Astrocyte (in vitro differentiated cells and primary cell): ENCODE data around the gene USP14. TPM values are rescaled to one million over a fixed set of nuclear protein-coding genes. Genes with fewer than 3 reads are reported as not detected.

Experiments used
- DNase-seq: peaks from one replicate; pipeline ENCODE4 v3.0.0-alpha.2; 2010; ENCODE audit warnings: low read depth
- FAIRE-seq: peaks from 2 replicates; lab custom pipeline; 2011; peaks lifted over from hg19 to GRCh38; lab: Jason Lieb, UNC
- H2AFZ ChIP-seq: 2 replicates; pipeline ENCODE4 v1.6.0; 2012; ENCODE audit warnings: low read depth, low read length, inconsistent platforms
- H3K27ac ChIP-seq: 2 replicates; pipeline ENCODE4 v1.5.1; 2011; ENCODE audit warnings: low read depth, low read length, inconsistent platforms
- H3K27me3 ChIP-seq: 2 replicates; pipeline ENCODE4 v1.6.0; 2011; ENCODE audit warnings: low read length, inconsistent platforms; ENCODE audit not compliant: insufficient read depth
- H3K36me3 ChIP-seq: 2 replicates; pipeline ENCODE4 v1.5.1; 2011; ENCODE audit warnings: low read length, inconsistent platforms; ENCODE audit not compliant: insufficient read depth
- H3K4me1 ChIP-seq: 2 replicates; pipeline ENCODE4 v1.5.1; 2011; ENCODE audit warnings: low read length, inconsistent platforms; ENCODE audit not compliant: insufficient read depth
- H3K4me2 ChIP-seq: 2 replicates; pipeline ENCODE4 v1.6.0; 2012; ENCODE audit warnings: low read length, inconsistent platforms
- H3K4me3 ChIP-seq: 2 replicates; pipeline ENCODE4 v1.5.1; 2011; ENCODE audit warnings: low read depth, mild to moderate bottlenecking, low read length, inconsistent platforms; ENCODE audit not compliant: insufficient read depth
- H3K79me2 ChIP-seq: 2 replicates; pipeline ENCODE4 v1.6.0; 2012; ENCODE audit warnings: mild to moderate bottlenecking, low read length, inconsistent platforms; ENCODE audit not compliant: insufficient read depth
- H3K9ac ChIP-seq: 2 replicates; pipeline ENCODE4 v1.6.0; 2012; ENCODE audit warnings: mild to moderate bottlenecking, low read length, inconsistent platforms
- H3K9me3 ChIP-seq: 2 replicates; pipeline ENCODE4 v1.5.1; 2012; ENCODE audit warnings: low read depth, mild to moderate bottlenecking, low read length, inconsistent platforms; ENCODE audit not compliant: insufficient read depth
- H4K20me1 ChIP-seq: 2 replicates; pipeline ENCODE4 v1.6.0; 2012; ENCODE audit warnings: low read length, inconsistent platforms; ENCODE audit not compliant: insufficient read depth
- H3K27ac Mint-ChIP-seq: one replicate; pipeline ENCODE4 v1.8.0; 2021; ENCODE audit warnings: mild to moderate bottlenecking, mixed read lengths; ENCODE audit not compliant: unreplicated experiment
- H3K27me3 Mint-ChIP-seq: one replicate; pipeline ENCODE4 v1.8.0; 2021; ENCODE audit warnings: low read depth, mixed read lengths; ENCODE audit not compliant: unreplicated experiment
- H3K36me3 Mint-ChIP-seq: one replicate; pipeline ENCODE4 v1.8.0; 2021; ENCODE audit warnings: low read depth, mixed read lengths; ENCODE audit not compliant: unreplicated experiment
- H3K4me1 Mint-ChIP-seq: one replicate; pipeline ENCODE4 v1.8.0; 2021; ENCODE audit warnings: low read depth, mixed read lengths; ENCODE audit not compliant: unreplicated experiment
- H3K4me3 Mint-ChIP-seq: one replicate; pipeline ENCODE4 v1.8.0; 2021; ENCODE audit warnings: mild to moderate bottlenecking, moderate library complexity, mixed read lengths; ENCODE audit not compliant: unreplicated experiment
- H3K9me3 Mint-ChIP-seq: one replicate; pipeline ENCODE4 v1.8.0; 2021; ENCODE audit warnings: mild to moderate bottlenecking, mixed read lengths; ENCODE audit not compliant: unreplicated experiment
- EZH2 ChIP-seq: IDR thresholded peaks from 2 replicates; pipeline ENCODE4 v1.6.1; 2012; ENCODE audit warnings: mild to moderate bottlenecking, low read length, inconsistent platforms; ENCODE audit not compliant: insufficient read depth
- total RNA-seq: library from RNA; stranded (reverse); gene quantifications from 2 replicates; pipeline ENCODE4 v1.2.1, GENCODE V29; 2021
- TF ChIP-seq, protein P1 (sequence below): IDR thresholded peaks from 2 replicates; pipeline ENCODE4 v1.5.1; 2011; ENCODE audit warnings: low read depth, mild to moderate bottlenecking, inconsistent platforms, low read length, moderate library complexity; ENCODE audit not compliant: insufficient read depth

The USP14 gene
- total RNA-seq, 1 donor from 2014 or later = 102 TPM

DNA sequence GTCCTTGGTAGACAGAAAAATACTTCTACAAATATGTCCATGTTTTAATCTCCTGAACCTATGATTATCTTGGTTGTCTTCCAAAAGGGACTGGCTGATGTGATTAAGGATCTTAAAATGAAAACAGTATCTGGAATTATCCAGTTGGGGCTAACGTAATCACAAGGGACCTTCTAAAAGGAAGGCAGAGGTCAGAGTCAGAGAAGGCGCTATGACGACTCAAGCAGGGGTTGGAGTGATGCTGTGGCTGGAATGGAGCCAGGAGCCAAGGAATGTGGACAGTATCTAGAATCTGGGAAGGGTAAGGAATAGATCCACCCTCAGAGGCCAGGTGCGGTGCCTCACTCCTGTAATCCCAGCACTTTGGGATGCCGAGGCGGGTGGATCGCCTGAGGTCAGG, 4.2 kb upstream of the USP14 start:
- Histone ChIP-seq H3K27me3 (peaks cover 2% of the 10 kb centered on the region), H3K4me3 (no peak overlapping the region), H4K20me1 (peaks cover 1% of the 10 kb centered on the region), H3K36me3 (no peaks in the 10 kb centered on the region), H3K27ac (no peak overlapping the region), H3K9ac (no peak overlapping the region), H3K79me2 (peaks cover 8% of the 10 kb centered on the region), H3K4me1 (no peaks in the 10 kb centered on the region), H3K9me3 (no peaks in the 10 kb centered on the region), H2AFZ (no peak overlapping the region), H3K4me2 (no peak overlapping the region)
- FAIRE-seq (no peak), DNase-seq (no peak)
- Mint-ChIP-seq H3K4me3 (no peak overlapping the region), H3K4me1 (no peaks in the 10 kb centered on the region), H3K9me3 (no peaks in the 10 kb centered on the region), H3K36me3 (no peaks in the 10 kb centered on the region), H3K27me3 (peaks cover 4% of the 10 kb centered on the region), H3K27ac (no peak overlapping the region)
- TF ChIP-seq, protein P1, sequence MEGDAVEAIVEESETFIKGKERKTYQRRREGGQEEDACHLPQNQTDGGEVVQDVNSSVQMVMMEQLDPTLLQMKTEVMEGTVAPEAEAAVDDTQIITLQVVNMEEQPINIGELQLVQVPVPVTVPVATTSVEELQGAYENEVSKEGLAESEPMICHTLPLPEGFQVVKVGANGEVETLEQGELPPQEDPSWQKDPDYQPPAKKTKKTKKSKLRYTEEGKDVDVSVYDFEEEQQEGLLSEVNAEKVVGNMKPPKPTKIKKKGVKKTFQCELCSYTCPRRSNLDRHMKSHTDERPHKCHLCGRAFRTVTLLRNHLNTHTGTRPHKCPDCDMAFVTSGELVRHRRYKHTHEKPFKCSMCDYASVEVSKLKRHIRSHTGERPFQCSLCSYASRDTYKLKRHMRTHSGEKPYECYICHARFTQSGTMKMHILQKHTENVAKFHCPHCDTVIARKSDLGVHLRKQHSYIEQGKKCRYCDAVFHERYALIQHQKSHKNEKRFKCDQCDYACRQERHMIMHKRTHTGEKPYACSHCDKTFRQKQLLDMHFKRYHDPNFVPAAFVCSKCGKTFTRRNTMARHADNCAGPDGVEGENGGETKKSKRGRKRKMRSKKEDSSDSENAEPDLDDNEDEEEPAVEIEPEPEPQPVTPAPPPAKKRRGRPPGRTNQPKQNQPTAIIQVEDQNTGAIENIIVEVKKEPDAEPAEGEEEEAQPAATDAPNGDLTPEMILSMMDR = no peak
- TF ChIP-seq EZH2 = no peak

DNA sequence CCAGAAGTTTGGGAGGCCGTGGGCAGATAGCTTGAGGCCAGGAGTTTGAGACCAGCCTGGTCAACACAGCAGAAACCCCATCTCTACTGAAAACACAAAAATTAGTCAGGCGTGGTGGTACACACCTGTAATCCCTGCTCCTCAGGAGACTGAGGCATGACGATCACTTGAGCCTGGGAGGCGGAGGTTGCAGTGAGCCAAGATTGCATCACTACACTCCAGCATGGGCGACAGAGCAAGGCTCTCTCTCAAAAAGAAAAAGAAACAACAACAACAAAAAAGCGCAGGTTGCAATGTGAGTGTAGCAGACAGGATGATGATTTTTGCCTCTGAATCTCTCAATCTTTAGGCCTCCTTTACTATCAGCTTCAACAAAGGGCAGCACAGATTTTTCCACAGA, 2.7 kb upstream of the USP14 start:
- no peak overlapping the region for H2AFZ ChIP-seq
- Mint-ChIP-seq H3K9me3 (no peaks in the 10 kb centered on the region), H3K27ac (no peak overlapping the region), H3K4me3 (no peak overlapping the region), H3K27me3 (peaks cover 4% of the 10 kb centered on the region), H3K36me3 (no peaks in the 10 kb centered on the region), H3K4me1 (peaks cover 6% of the 10 kb centered on the region)
- DNase-seq (no peak), FAIRE-seq (no peak)
- peaks cover 6% of the 10 kb centered on the region for H3K4me1 ChIP-seq
- H3K27me3 ChIP-seq = peaks cover 2% of the 10 kb centered on the region
- peaks cover 23% of the 10 kb centered on the region for H3K79me2 ChIP-seq
- H3K27ac ChIP-seq = no peak overlapping the region
- no peak overlapping the region for H3K9ac ChIP-seq
- H3K4me2 ChIP-seq = no peak overlapping the region
- H3K4me3 ChIP-seq = no peak overlapping the region
- no peaks in the 10 kb centered on the region for H3K36me3 ChIP-seq
- TF ChIP-seq, protein P1 = no peak
- TF ChIP-seq EZH2 = no peak
- peaks cover 15% of the 10 kb centered on the region for H4K20me1 ChIP-seq
- H3K9me3 ChIP-seq = no peaks in the 10 kb centered on the region

DNA sequence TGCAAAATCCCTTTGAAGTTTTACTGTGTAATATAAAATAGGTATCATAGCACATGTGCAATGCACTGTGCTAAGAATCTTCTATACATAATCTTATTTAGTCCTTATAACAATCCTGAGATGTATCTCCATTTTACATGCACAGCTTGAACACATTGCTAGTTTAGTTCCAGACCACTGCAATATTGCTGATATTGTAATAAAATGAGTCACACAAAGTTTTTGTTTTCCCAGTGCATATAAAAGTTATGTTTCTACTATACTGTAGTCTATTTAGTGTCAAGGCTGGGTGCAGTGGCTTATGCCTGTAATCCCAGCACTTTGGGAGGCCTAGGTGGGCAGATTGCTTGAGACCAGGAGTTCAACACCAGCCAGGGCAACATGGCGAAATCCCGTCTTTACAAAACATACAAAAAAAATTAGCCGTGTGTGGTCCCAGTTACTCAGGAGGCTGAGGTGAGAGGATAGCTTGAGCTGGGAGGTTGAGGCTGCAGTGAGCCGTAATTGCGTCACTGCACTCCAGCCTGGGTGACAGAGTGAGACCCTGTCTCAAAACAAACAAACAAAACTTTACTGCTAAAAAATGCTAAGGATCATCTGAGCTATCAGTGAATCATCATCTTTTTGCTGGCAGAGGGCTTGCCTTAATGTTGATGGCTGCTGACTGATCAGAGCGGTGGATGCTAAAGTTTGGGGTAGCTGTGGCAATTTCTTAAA, 1.7 kb upstream of the USP14 start:
- Mint-ChIP-seq H3K4me1 (peaks cover 11% of the 10 kb centered on the region), H3K9me3 (no peaks in the 10 kb centered on the region), H3K4me3 (no peak overlapping the region), H3K27me3 (peaks cover 4% of the 10 kb centered on the region), H3K27ac (no peak overlapping the region), H3K36me3 (no peaks in the 10 kb centered on the region)
- Histone ChIP-seq H3K36me3 (no peaks in the 10 kb centered on the region), H3K27me3 (peaks cover 2% of the 10 kb centered on the region), H3K4me1 (peaks cover 6% of the 10 kb centered on the region), H3K9me3 (no peaks in the 10 kb centered on the region), H3K9ac (no peak overlapping the region), H2AFZ (no peak overlapping the region), H3K4me2 (no peak overlapping the region), H4K20me1 (peaks cover 24% of the 10 kb centered on the region), H3K4me3 (no peak overlapping the region), H3K27ac (no peak overlapping the region), H3K79me2 (peaks cover 33% of the 10 kb centered on the region)
- TF ChIP-seq, protein P1 = no peak
- no peak for TF ChIP-seq EZH2
- DNase-seq (no peak), FAIRE-seq (no peak)
